SU-DHL-6 (cell line): ENCODE data around the gene GRAMD4.

Experiments used
- H2AFZ ChIP-seq: fragments of 200-600 bp; sonication (generic); 2 replicates; pipeline ENCODE4 v1.6.1; 2014; ENCODE audit warnings: low read depth, mild to moderate bottlenecking, moderate library complexity, mixed read lengths, antibody characterized with exemption, low read length; ENCODE audit not compliant: severe bottlenecking
- H3F3A ChIP-seq: fragments of 200-600 bp; shearing (Covaris generic); 2 replicates; pipeline ENCODE4 v1.6.0; 2016; ENCODE audit warnings: antibody characterized with exemption, mild to moderate bottlenecking; ENCODE audit not compliant: insufficient read depth
- H3K27ac ChIP-seq: fragments of 200-600 bp; sonication (generic); 2 replicates; pipeline ENCODE4 v1.5.1; 2016; ENCODE audit warnings: low read depth, mild to moderate bottlenecking, low read length, moderate library complexity, mixed read lengths
- H3K27me3 ChIP-seq: fragments of 200-600 bp; sonication (generic), shearing (Covaris generic); 2 replicates; pipeline ENCODE4 v1.6.0; 2014; ENCODE audit warnings: mild to moderate bottlenecking, low read length
- H3K36me3 ChIP-seq: fragments of 200-600 bp; sonication (generic); 2 replicates; pipeline ENCODE4 v1.6.1; 2014; ENCODE audit warnings: mild to moderate bottlenecking, low read length, mixed read lengths
- H3K4me2 ChIP-seq: fragments of 300-600, 200-600 bp; shearing (Covaris generic), sonication (generic); 2 replicates; pipeline ENCODE4 v1.6.0; 2014; ENCODE audit warnings: low read length, low read depth, mild to moderate bottlenecking; ENCODE audit not compliant: poor library complexity, severe bottlenecking
- H3K4me3 ChIP-seq: fragments of 200-600 bp; sonication (generic); 2 replicates; pipeline ENCODE4 v1.5.1; 2014; ENCODE audit warnings: antibody characterized with exemption, low read length, mild to moderate bottlenecking, mixed read lengths; ENCODE audit not compliant: insufficient read depth, poor library complexity, severe bottlenecking
- H3K79me2 ChIP-seq: fragments of 200-600 bp; sonication (generic); 2 replicates; pipeline ENCODE4 v1.6.1; 2014; ENCODE audit warnings: mild to moderate bottlenecking, low read length, moderate library complexity; ENCODE audit not compliant: insufficient read depth
- H3K9ac ChIP-seq: fragments of 200-600 bp; sonication (generic); 2 replicates; pipeline ENCODE4 v1.7.0; 2014; ENCODE audit warnings: mild to moderate bottlenecking, low read length
- H3K9me2 ChIP-seq: fragments of 200-600 bp; sonication (generic); replicated peaks from 2 replicates; pipeline ENCODE4 v1.6.1; 2014; ENCODE audit warnings: low read length; ENCODE audit not compliant: insufficient read depth
- H3K9me3 ChIP-seq: fragments of 200-600 bp; sonication (generic); 2 replicates; pipeline ENCODE4 v1.6.1; 2014; ENCODE audit warnings: low read length, mixed read lengths; ENCODE audit not compliant: insufficient read depth
- H4K20me1 ChIP-seq: fragments of 200-600 bp; sonication (generic); 2 replicates; pipeline ENCODE4 v1.6.1; 2014; ENCODE audit warnings: low read depth, mild to moderate bottlenecking, antibody characterized with exemption, low read length, moderate library complexity, mixed read lengths
- CTCF ChIP-seq: fragments of 200-600 bp; sonication (generic); IDR thresholded peaks from one replicate; pipeline ENCODE4 v1.5.1; 2017; ENCODE audit warnings: antibody characterized with exemption, mild to moderate bottlenecking, low read length, moderate library complexity; ENCODE audit not compliant: insufficient read depth, poor library complexity, severe bottlenecking
- EZH2phosphoT487 ChIP-seq: fragments of 200-600 bp; sonication (generic), shearing (Covaris generic); conservative IDR thresholded peaks from 2 replicates; pipeline ENCODE4 v1.6.1; 2018; ENCODE audit warnings: mild to moderate bottlenecking, antibody characterized with exemption, low read length, moderate library complexity, mixed read lengths

Gene GRAMD4

GRCh38 chr22:46635756-46636155 is 15.6 kb downstream of the GRAMD4 start:
- Histone ChIP-seq H3K27me3 (no peaks in the 10 kb centered on the region), H3K4me3 (no peak overlapping the region), H4K20me1 (no peaks in the 10 kb centered on the region), H3K9me3 (no peaks in the 10 kb centered on the region), H3K9me2 (no peaks in the 10 kb centered on the region), H2AFZ (no peak overlapping the region), H3K9ac (no peak overlapping the region), H3K27ac (no peak overlapping the region), H3F3A (no peaks in the 10 kb centered on the region), H3K4me2 (no peak overlapping the region), H3K36me3 (no peaks in the 10 kb centered on the region), H3K79me2 (no peaks in the 10 kb centered on the region)
- TF ChIP-seq CTCF (no peak), EZH2phosphoT487 (no peak)

GRCh38 chr22:46636221-46637002 is 16.2 kb downstream of the GRAMD4 start:
- no peak for TF ChIP-seq CTCF
- TF ChIP-seq EZH2phosphoT487, result no peak
- Histone ChIP-seq H3K79me2 (no peaks in the 10 kb centered on the region), H3K9me2 (no peaks in the 10 kb centered on the region), H3K27ac (no peak overlapping the region), H2AFZ (no peak overlapping the region), H3K4me3 (no peak overlapping the region), H3K9ac (no peak overlapping the region), H3K9me3 (no peaks in the 10 kb centered on the region), H3K27me3 (no peaks in the 10 kb centered on the region), H3K36me3 (no peaks in the 10 kb centered on the region), H3F3A (no peaks in the 10 kb centered on the region), H4K20me1 (no peaks in the 10 kb centered on the region), H3K4me2 (no peak overlapping the region)

- no peaks in the 10 kb centered on the region for H3K27me3 ChIP-seq
- no peak overlapping the region for H2AFZ ChIP-seq
- no peaks in the 10 kb centered on the region for H3K79me2 ChIP-seq
- H3K36me3 ChIP-seq, result no peaks in the 10 kb centered on the region
- no peaks in the 10 kb centered on the region for H3F3A ChIP-seq
- H3K9me3 ChIP-seq, result no peaks in the 10 kb centered on the region
- no peak overlapping the region for H3K4me3 ChIP-seq
- H3K4me2 ChIP-seq, result no peak overlapping the region
- H3K27ac ChIP-seq, result no peak overlapping the region
- no peak for TF ChIP-seq EZH2phosphoT487
- TF ChIP-seq CTCF, result no peak
- no peaks in the 10 kb centered on the region for H3K9me2 ChIP-seq
- H4K20me1 ChIP-seq, result no peaks in the 10 kb centered on the region
- H3K9ac ChIP-seq, result no peak overlapping the region
These were observed 17.8 kb downstream of the GRAMD4 start for GRCh38 chr22:46637711-46638600.
